Neural cell (in vitro differentiated cells): ENCODE results near the gene MARK4. TPM values are rescaled to one million over a fixed set of nuclear protein-coding genes. Genes with fewer than 3 reads are reported as not detected.

Experiments used
- H2AFZ ChIP-seq: fragments of 200-600, 300-800 bp; sonication (generic), shearing (Covaris generic); 2 replicates; pipeline ENCODE4 v1.6.0; 2014; ENCODE audit warnings: low read depth, mild to moderate bottlenecking, antibody characterized with exemption, low read length, moderate library complexity
- H3F3A ChIP-seq: fragments of 200-600 bp; shearing (Covaris generic); 2 replicates; pipeline ENCODE4 v1.6.1; 2016; ENCODE audit warnings: mild to moderate bottlenecking, moderate library complexity, mixed read lengths, antibody characterized with exemption, low read length; ENCODE audit not compliant: insufficient read depth, poor library complexity, severe bottlenecking
- H3K27ac ChIP-seq: fragments of 200-600, 300-800 bp; sonication (generic), shearing (Covaris generic); 2 replicates; pipeline ENCODE4 v1.5.1; 2014; ENCODE audit warnings: mild to moderate bottlenecking, low read length, moderate library complexity
- H3K27me3 ChIP-seq: fragments of 300-800, 200-600 bp; sonication (generic), shearing (Covaris generic); 2 replicates; pipeline ENCODE4 v1.6.0; 2014; ENCODE audit warnings: mild to moderate bottlenecking, low read depth, low read length, moderate library complexity; ENCODE audit not compliant: insufficient read depth
- H3K36me3 ChIP-seq: fragments of 300-800, 200-600 bp; sonication (generic), shearing (Covaris generic); 2 replicates; pipeline ENCODE4 v1.5.1; 2014; ENCODE audit warnings: mild to moderate bottlenecking, antibody characterized with exemption, low read length, moderate library complexity; ENCODE audit not compliant: insufficient read depth
- H3K4me2 ChIP-seq: fragments of 300-800, 200-600 bp; sonication (generic), shearing (Covaris generic); 2 replicates; pipeline ENCODE4 v1.6.0; 2014; ENCODE audit warnings: mild to moderate bottlenecking, low read length
- H3K4me3 ChIP-seq: fragments of 300-800, 200-600 bp; sonication (generic), shearing (Covaris generic); 2 replicates; pipeline ENCODE4 v1.5.1; 2014; ENCODE audit warnings: mild to moderate bottlenecking, low read length, moderate library complexity
- H3K79me2 ChIP-seq: fragments of 200-600 bp; shearing (Covaris generic); replicated peaks from 2 replicates; pipeline ENCODE4 v1.6.0; 2014; ENCODE audit warnings: mild to moderate bottlenecking, low read length, moderate library complexity; ENCODE audit not compliant: insufficient read depth
- H3K9ac ChIP-seq: fragments of 300-800, 200-600 bp; sonication (generic), shearing (Covaris generic); 2 replicates; pipeline ENCODE4 v1.6.1; 2016; ENCODE audit warnings: mild to moderate bottlenecking, low read length, mixed read lengths
- H3K9me2 ChIP-seq: fragments of 200-600 bp; shearing (Covaris generic); 2 replicates; pipeline ENCODE4 v1.6.1; 2016; ENCODE audit warnings: mild to moderate bottlenecking, low read length, mixed read lengths; ENCODE audit not compliant: insufficient read depth
- H3K9me3 ChIP-seq: fragments of 200-600, 300-800 bp; sonication (generic), shearing (Covaris generic); 2 replicates; pipeline ENCODE4 v1.6.1; 2016; ENCODE audit warnings: mild to moderate bottlenecking, mixed run types, low read length, moderate library complexity, mixed read lengths
- H4K20me1 ChIP-seq: fragments of 200-600 bp; shearing (Covaris generic); 2 replicates; pipeline ENCODE4 v1.6.1; 2016; ENCODE audit warnings: mild to moderate bottlenecking, mixed run types; ENCODE audit not compliant: insufficient read depth
- CTCF ChIP-seq: fragments of 450-650 bp; IDR thresholded peaks from 2 replicates; pipeline ENCODE4 v1.5.1; 2014; ENCODE audit warnings: antibody characterized with exemption, mild to moderate bottlenecking, moderate library complexity; ENCODE audit not compliant: poor library complexity, severe bottlenecking
- EP300 ChIP-seq: fragments of 450-650 bp; conservative IDR thresholded peaks from 2 replicates; pipeline ENCODE4 v1.6.1; 2014; ENCODE audit warnings: antibody characterized with exemption, mild to moderate bottlenecking, moderate library complexity; ENCODE audit not compliant: poor library complexity, severe bottlenecking
- EZH2 ChIP-seq: fragments of 200-600, 300-800 bp; shearing (Covaris generic), sonication (generic); IDR thresholded peaks from 2 replicates; pipeline ENCODE4 v1.6.1; 2014; ENCODE audit warnings: antibody characterized with exemption, low read length, borderline replicate concordance, mild to moderate bottlenecking; ENCODE audit not compliant: insufficient read depth, poor library complexity, severe bottlenecking
- MXI1 ChIP-seq: fragments of 450-650 bp; conservative IDR thresholded peaks from 2 replicates; pipeline ENCODE4 v1.6.1; 2014; ENCODE audit warnings: antibody characterized with exemption, mild to moderate bottlenecking; ENCODE audit not compliant: poor library complexity, severe bottlenecking
- REST ChIP-seq: IDR thresholded peaks from 2 replicates; pipeline ENCODE4 v1.6.1; 2012; ENCODE audit warnings: borderline replicate concordance
- SMC3 ChIP-seq: fragments of 450-650 bp; conservative IDR thresholded peaks from 2 replicates; pipeline ENCODE4 v1.6.1; 2014; ENCODE audit warnings: antibody characterized with exemption, mild to moderate bottlenecking, moderate library complexity; ENCODE audit not compliant: poor library complexity
- TAF1 ChIP-seq: IDR thresholded peaks from 2 replicates; pipeline ENCODE4 v1.6.1; 2012; ENCODE audit warnings: low read depth
- polyA plus RNA-seq: library from polyadenylated mRNA; depleted of rRNA; stranded (reverse); fragments of >200 nt; gene quantifications from 2 replicates; pipeline ENCODE4 v1.2.3, GENCODE V29; 2014

The MARK4 gene
- polyA plus RNA-seq, 1 donor from 2014 or later, result 11.6 TPM

GRCh38 chr19:45346449-45346848, 95.4 kb downstream of the MARK4 start:
- Histone ChIP-seq H3K9me2 (no peaks in the 10 kb centered on the region), H3K4me2 (no peak overlapping the region), H2AFZ (no peak overlapping the region), H3K27ac (no peak overlapping the region), H3K79me2 (no peaks in the 10 kb centered on the region), H3K9me3 (no peaks in the 10 kb centered on the region), H3K4me3 (no peak overlapping the region), H3F3A (no peaks in the 10 kb centered on the region), H3K36me3 (no peaks in the 10 kb centered on the region), H3K27me3 (peaks cover 8% of the 10 kb centered on the region), H4K20me1 (no peaks in the 10 kb centered on the region), H3K9ac (no peak overlapping the region)
- TF ChIP-seq EZH2 (no peak), MXI1 (no peak)

- Histone ChIP-seq H3K36me3 (no peaks in the 10 kb centered on the region), H3K9me2 (no peaks in the 10 kb centered on the region), H4K20me1 (no peaks in the 10 kb centered on the region), H3F3A (no peaks in the 10 kb centered on the region), H3K4me3 (no peak overlapping the region), H3K4me2 (no peak overlapping the region), H3K9me3 (no peaks in the 10 kb centered on the region), H2AFZ (no peak overlapping the region), H3K27ac (no peak overlapping the region), H3K9ac (no peak overlapping the region), H3K27me3 (no peaks in the 10 kb centered on the region), H3K79me2 (no peaks in the 10 kb centered on the region)
- TF ChIP-seq REST, result no peak
- no peak for TF ChIP-seq CTCF
- no peak for TF ChIP-seq TAF1
- no peak for TF ChIP-seq EZH2
- no peak for TF ChIP-seq EP300
- TF ChIP-seq SMC3, result no peak
Measured at GRCh38 chr19:45347570-45348366, 96.7 kb downstream of the MARK4 start.
